Measurements from ENCODE around the gene SEMA3B.
"Not testable (repeated sequence)": the region's sequence is repeated elsewhere in the genome, so short reads cannot be mapped to it uniquely, and the experiment has no call there.

SEMA3B gene

GRCh38 chr3:50274371-50275104 is 5.6 kb downstream of the SEMA3B start:
- FAIRE-seq: no peak

- FAIRE-seq: no peak
These were observed 6.4 kb downstream of the SEMA3B start for GRCh38 chr3:50275141-50275995.

GRCh38 chr3:50275996-50276761 is 7.2 kb downstream of the SEMA3B start:
- FAIRE-seq: no peak

- FAIRE-seq: no peak
These were observed 7.8 kb downstream of the SEMA3B start for GRCh38 chr3:50276762-50277101.

- FAIRE-seq: no peak
These were observed 9.4 kb downstream of the SEMA3B start for GRCh38 chr3:50278123-50278879.

- no peak for FAIRE-seq
These were observed 9.9 kb downstream of the SEMA3B start, which contains the start of gene LSMEM2 for GRCh38 chr3:50278880-50279224. LSMEM2 (plus strand) TSS chr3:50279087; CDS start chr3:50279114, 27 bp downstream.

GRCh38 chr3:50279255-50280016 is 10.5 kb downstream of the SEMA3B start:
- no peak for FAIRE-seq

GRCh38 chr3:50284121-50284520 is 15.2 kb downstream of the SEMA3B start:
- FAIRE-seq: not testable (repeated sequence)

GRCh38 chr3:50286322-50287227 is 17.6 kb downstream of the SEMA3B start:
- FAIRE-seq: no peak

- FAIRE-seq: no peak
These were observed 18.3 kb downstream of the SEMA3B start for GRCh38 chr3:50287262-50287661.

- no peak for FAIRE-seq
These were observed 19.6 kb downstream of the SEMA3B start for GRCh38 chr3:50288387-50289007.

- no peak for FAIRE-seq
These were observed 20.2 kb downstream of the SEMA3B start for GRCh38 chr3:50289130-50289529.

GRCh38 chr3:50290161-50290641 is 21.3 kb downstream of the SEMA3B start:
- no peak for FAIRE-seq

GRCh38 chr3:50292159-50293078 is 23.5 kb downstream of the SEMA3B start, which contains the start of gene IFRD2:
IFRD2 (minus strand) TSS chr3:50292429; CDS start chr3:50292274, 155 bp downstream.
- peak; percentile 98 for FAIRE-seq

- no peak for FAIRE-seq
These were observed 24.3 kb downstream of the SEMA3B start for GRCh38 chr3:50293079-50293801.

- FAIRE-seq: no peak
These were observed 25.1 kb downstream of the SEMA3B start for GRCh38 chr3:50294089-50294488.

- no peak for FAIRE-seq
These were observed 25.8 kb downstream of the SEMA3B start for GRCh38 chr3:50294492-50295403.

Measured in endometrium (tissue), 2 donors.